Activated naive CD4-positive, alpha-beta T cell treated with anti-CD3 and anti-CD28 coated beads, Interleukin-2, amount 10 ng/mL, durations not matched to agents 7 days and 5 days (primary cell): ENCODE data around the gene ULBP2.
"Not testable (repeated sequence)": the region's sequence is repeated elsewhere in the genome, so short reads cannot be mapped to it uniquely, and the experiment has no call there.

Source experiments
- CTCF ChIA-PET: fragments of 350-600 bp; sonication (Branson Sonifier 250); formaldehyde crosslinking; loops from one replicate; lab custom pipeline; 2021; ENCODE audit warnings: antibody characterized with exemption; lab: Charles Lee
- DNase-seq: peaks from one replicate; pipeline ENCODE4 v3.0.0-alpha.2; 2020
- H3K27ac Mint-ChIP-seq: one replicate; pipeline ENCODE4 v1.8.0; 2021; ENCODE audit warnings: mild to moderate bottlenecking, moderate library complexity, mixed read lengths
- H3K27me3 Mint-ChIP-seq: one replicate; pipeline ENCODE4 v1.8.0; 2021; ENCODE audit warnings: mild to moderate bottlenecking, mixed read lengths
- H3K36me3 Mint-ChIP-seq: one replicate; pipeline ENCODE4 v1.8.0; 2021; ENCODE audit warnings: mixed read lengths
- H3K4me1 Mint-ChIP-seq: one replicate; pipeline ENCODE4 v1.8.0; 2021; ENCODE audit warnings: mixed read lengths
- H3K4me3 Mint-ChIP-seq: one replicate; pipeline ENCODE4 v1.8.0; 2021; ENCODE audit warnings: mild to moderate bottlenecking, moderate library complexity, mixed read lengths
- H3K9me3 Mint-ChIP-seq: one replicate; pipeline ENCODE4 v1.8.0; 2021; ENCODE audit warnings: mixed read lengths

Gene ULBP2

GRCh38 chr6:149967999-149968398 is 26.2 kb downstream of the ULBP2 start:
- H3K36me3 Mint-ChIP-seq, H3K9me3 Mint-ChIP-seq, H3K27ac Mint-ChIP-seq, H3K4me3 Mint-ChIP-seq, DNase-seq, CTCF ChIA-PET: not testable (repeated sequence)
- H3K4me1 Mint-ChIP-seq, result peaks cover 28% of the 10 kb centered on the region
- H3K27me3 Mint-ChIP-seq, result peaks cover 92% of the 10 kb centered on the region

GRCh38 chr6:149968909-149969308 is 27.1 kb downstream of the ULBP2 start:
- H3K4me3 Mint-ChIP-seq, H3K27ac Mint-ChIP-seq, CTCF ChIA-PET, H3K36me3 Mint-ChIP-seq, DNase-seq, H3K9me3 Mint-ChIP-seq: not testable (repeated sequence)
- Mint-ChIP-seq H3K27me3 (peaks cover 87% of the 10 kb centered on the region), H3K4me1 (peaks cover 19% of the 10 kb centered on the region)

- H3K27me3 Mint-ChIP-seq, result peaks cover 87% of the 10 kb centered on the region
- H3K9me3 Mint-ChIP-seq, result no peaks in the 10 kb centered on the region
- H3K36me3 Mint-ChIP-seq, result no peaks in the 10 kb centered on the region
- DNase-seq, result no peak
- H3K4me3 Mint-ChIP-seq, result no peak overlapping the region
- CTCF ChIA-PET, result no interaction called here
- H3K4me1 Mint-ChIP-seq, result peaks cover 14% of the 10 kb centered on the region
- H3K27ac Mint-ChIP-seq, result no peak overlapping the region
Observed at GRCh38 chr6:149969635-149970034, 27.8 kb downstream of the ULBP2 start.

GRCh38 chr6:149974394-149974793 is 32.6 kb downstream of the ULBP2 start:
- H3K27ac Mint-ChIP-seq, CTCF ChIA-PET, H3K4me3 Mint-ChIP-seq, H3K36me3 Mint-ChIP-seq, H3K4me1 Mint-ChIP-seq, H3K9me3 Mint-ChIP-seq: not testable (repeated sequence)
- H3K27me3 Mint-ChIP-seq, result peaks cover 85% of the 10 kb centered on the region
- DNase-seq, result peak; percentile 34

DNA sequence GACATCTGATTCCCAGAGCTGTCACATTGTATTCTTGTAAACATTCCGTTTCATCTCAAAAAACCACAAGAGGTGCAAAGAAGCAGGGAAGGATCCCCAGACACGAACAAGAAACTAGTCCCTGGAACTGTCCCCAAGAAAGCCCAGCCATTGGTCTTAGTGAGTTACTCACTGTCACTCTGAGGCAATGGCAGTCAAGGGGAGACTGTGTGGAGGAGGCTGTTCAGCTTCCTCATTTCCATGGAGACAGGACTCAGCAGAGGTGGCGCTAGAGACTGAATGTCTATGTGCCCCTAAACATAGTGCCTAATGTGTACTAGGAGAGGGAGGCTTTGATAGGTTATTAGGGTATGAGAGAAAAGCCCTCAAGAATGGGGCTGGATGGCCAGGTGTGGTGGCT is 33.0 kb downstream of the ULBP2 start:
- peaks cover 82% of the 10 kb centered on the region for H3K27me3 Mint-ChIP-seq
- CTCF ChIA-PET, result no interaction called here

GRCh38 chr6:149975400-149975799 is 33.6 kb downstream of the ULBP2 start:
- Mint-ChIP-seq H3K27ac (no peak overlapping the region), H3K27me3 (peaks cover 76% of the 10 kb centered on the region), H3K4me3 (no peak overlapping the region), H3K36me3 (no peaks in the 10 kb centered on the region), H3K4me1 (peaks cover 2% of the 10 kb centered on the region), H3K9me3 (no peaks in the 10 kb centered on the region)
- CTCF ChIA-PET, result no interaction called here
- DNase-seq, result no peak

More for the DNA sequence above, 33.0 kb downstream of the ULBP2 start:
- DNase-seq, result no peak
- H3K9me3 Mint-ChIP-seq, result no peaks in the 10 kb centered on the region
- no peaks in the 10 kb centered on the region for H3K36me3 Mint-ChIP-seq
- H3K27ac Mint-ChIP-seq, result no peak overlapping the region
- H3K4me3 Mint-ChIP-seq, result no peak overlapping the region
- peaks cover 2% of the 10 kb centered on the region for H3K4me1 Mint-ChIP-seq

DNA sequence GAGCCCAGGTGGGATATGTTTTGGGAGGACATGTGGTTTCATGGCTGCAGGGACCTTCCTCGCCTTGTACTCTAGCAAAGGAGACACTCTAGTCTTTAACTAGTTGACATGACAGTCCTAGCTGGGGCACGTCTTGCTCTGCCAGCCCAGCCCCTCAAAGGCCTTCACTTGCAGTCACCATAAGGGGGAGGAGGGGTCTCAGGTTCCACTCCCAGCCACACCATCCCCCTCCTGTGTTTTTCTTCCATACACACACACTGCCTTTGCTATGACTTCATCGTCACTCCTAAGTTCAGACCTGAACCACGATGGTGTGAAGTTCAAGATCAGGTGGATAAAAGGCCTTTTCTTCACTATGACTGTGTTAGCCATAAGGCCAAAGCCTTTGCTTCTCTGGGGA is 35.4 kb downstream of the ULBP2 start:
- Mint-ChIP-seq H3K9me3 (no peaks in the 10 kb centered on the region), H3K27ac (no peak overlapping the region), H3K36me3 (no peaks in the 10 kb centered on the region), H3K4me3 (no peak overlapping the region), H3K27me3 (peaks cover 78% of the 10 kb centered on the region), H3K4me1 (peaks cover 2% of the 10 kb centered on the region)
- CTCF ChIA-PET, result no interaction called here
- no peak for DNase-seq

- Mint-ChIP-seq H3K9me3 (no peaks in the 10 kb centered on the region), H3K27ac (no peak overlapping the region), H3K27me3 (peaks cover 87% of the 10 kb centered on the region), H3K4me3 (no peak overlapping the region), H3K4me1 (peaks cover 6% of the 10 kb centered on the region), H3K36me3 (no peaks in the 10 kb centered on the region)
- DNase-seq, result no peak
- CTCF ChIA-PET, result no interaction called here
Observed at GRCh38 chr6:149978610-149979009, 36.8 kb downstream of the ULBP2 start.

GRCh38 chr6:149979293-149979692 is 37.5 kb downstream of the ULBP2 start:
- Mint-ChIP-seq H3K4me1 (peaks cover 4% of the 10 kb centered on the region), H3K27ac (no peak overlapping the region), H3K4me3 (no peak overlapping the region), H3K9me3 (no peaks in the 10 kb centered on the region), H3K27me3 (peaks cover 87% of the 10 kb centered on the region), H3K36me3 (no peaks in the 10 kb centered on the region)
- no peak for DNase-seq
- CTCF ChIA-PET, result no interaction called here

- no peak overlapping the region for H3K27ac Mint-ChIP-seq
- peaks cover 4% of the 10 kb centered on the region for H3K4me1 Mint-ChIP-seq
- peaks cover 2% of the 10 kb centered on the region for H3K36me3 Mint-ChIP-seq
Observed at GRCh38 chr6:149983145-149983544, 41.3 kb downstream of the ULBP2 start.

DNA sequence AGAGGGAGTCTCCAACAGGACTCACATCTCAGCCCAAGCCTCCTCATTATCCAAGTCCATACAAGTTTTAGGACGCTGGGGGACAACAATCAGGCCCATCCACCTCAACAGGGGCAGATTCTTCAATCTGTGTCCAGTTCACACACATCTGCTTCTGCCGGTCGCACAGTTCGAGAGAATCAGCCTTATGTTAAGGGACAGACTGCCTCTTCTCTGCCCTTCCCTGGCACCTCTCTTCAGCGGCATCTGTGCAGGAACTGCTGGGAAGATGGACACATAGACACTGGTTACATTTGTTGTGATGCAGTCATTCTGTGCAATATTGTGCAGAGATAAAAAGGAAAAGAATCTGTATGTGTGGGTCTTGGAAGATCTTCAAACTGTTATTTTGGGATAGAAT is 43.0 kb downstream of the ULBP2 start:
- Mint-ChIP-seq H3K4me1 (peaks cover 18% of the 10 kb centered on the region), H3K27me3 (peaks cover 92% of the 10 kb centered on the region), H3K9me3 (peaks cover 8% of the 10 kb centered on the region), H3K4me3 (no peak overlapping the region), H3K27ac (no peak overlapping the region), H3K36me3 (peaks cover 4% of the 10 kb centered on the region)
- DNase-seq, result no peak
- CTCF ChIA-PET, result no interaction called here

More at GRCh38 chr6:149983145-149983544, 41.3 kb downstream of the ULBP2 start:
- no peak overlapping the region for H3K4me3 Mint-ChIP-seq
- DNase-seq, result no peak
- peaks cover 2% of the 10 kb centered on the region for H3K9me3 Mint-ChIP-seq
- CTCF ChIA-PET, result interaction anchor here (0.6 kb wide), 1 partner anchor 24 kb away, joined by 3 read pairs; no protein-coding TSS in a partner anchor
- peaks cover 88% of the 10 kb centered on the region for H3K27me3 Mint-ChIP-seq

DNA sequence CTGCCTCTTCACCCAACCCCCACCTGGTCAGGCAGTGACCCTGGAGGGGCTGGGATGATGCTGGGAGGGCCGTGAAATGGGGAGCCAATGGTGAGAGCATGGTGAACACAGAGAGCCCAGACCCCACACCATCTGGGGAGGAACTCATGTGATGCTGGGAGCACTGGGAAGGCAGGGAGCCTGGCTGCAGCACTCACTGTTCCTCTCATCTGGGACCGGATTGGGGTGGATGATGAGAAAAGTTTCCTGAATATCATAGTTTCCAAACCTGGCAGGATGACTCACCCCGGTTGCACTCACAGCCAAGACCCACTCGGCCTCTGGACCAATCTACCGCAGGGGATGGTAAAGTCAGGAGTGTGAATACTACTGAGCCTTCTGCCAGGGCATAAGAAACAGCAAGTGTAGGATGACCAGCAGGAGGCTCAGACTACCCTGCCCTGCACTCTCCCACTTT is 43.7 kb downstream of the ULBP2 start:
- CTCF ChIA-PET, result no interaction called here
- DNase-seq, result no peak
- Mint-ChIP-seq H3K4me3 (no peak overlapping the region), H3K27me3 (peaks cover 99% of the 10 kb centered on the region), H3K4me1 (peaks cover 26% of the 10 kb centered on the region), H3K36me3 (peaks cover 6% of the 10 kb centered on the region), H3K9me3 (peaks cover 8% of the 10 kb centered on the region), H3K27ac (no peak overlapping the region)

DNA sequence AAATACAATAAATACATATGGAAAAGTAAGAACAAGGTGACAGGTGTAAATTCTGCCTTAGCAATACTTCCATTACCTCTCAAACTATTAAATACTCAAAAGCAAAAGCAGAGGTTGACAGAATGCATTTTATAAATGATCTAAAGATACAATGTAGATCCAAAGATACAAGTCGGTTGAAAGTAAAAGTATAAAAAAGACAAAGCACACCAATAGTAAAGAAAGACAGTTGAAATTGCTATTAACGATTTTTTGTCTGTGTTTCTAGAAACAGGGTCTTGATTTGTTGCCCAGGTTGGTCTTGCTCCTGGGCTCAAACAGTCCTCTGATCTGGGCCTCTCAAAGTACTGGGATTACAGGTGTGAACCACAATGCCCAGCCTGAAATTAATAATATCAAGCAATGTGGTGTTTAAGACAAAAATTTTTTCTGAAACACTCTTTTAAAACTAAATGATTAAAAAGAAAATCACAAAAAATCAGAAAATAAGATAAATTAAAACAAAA is 45.8 kb downstream of the ULBP2 start:
- DNase-seq, result no peak
- Mint-ChIP-seq H3K4me1 (peaks cover 39% of the 10 kb centered on the region), H3K4me3 (no peak overlapping the region), H3K27me3 (peaks cover 99% of the 10 kb centered on the region), H3K9me3 (peaks cover 8% of the 10 kb centered on the region), H3K27ac (no peak overlapping the region), H3K36me3 (peaks cover 6% of the 10 kb centered on the region)
- CTCF ChIA-PET, result no interaction called here

- peaks cover 99% of the 10 kb centered on the region for H3K27me3 Mint-ChIP-seq
- H3K36me3 Mint-ChIP-seq, result peaks cover 6% of the 10 kb centered on the region
- H3K4me3 Mint-ChIP-seq, result no peak overlapping the region
- H3K9me3 Mint-ChIP-seq, result peaks cover 8% of the 10 kb centered on the region
- H3K27ac Mint-ChIP-seq, result no peak overlapping the region
- CTCF ChIA-PET, result no interaction called here
- no peak for DNase-seq
- peaks cover 38% of the 10 kb centered on the region for H3K4me1 Mint-ChIP-seq
Observed at GRCh38 chr6:149988550-149989346, 46.9 kb downstream of the ULBP2 start.

DNA sequence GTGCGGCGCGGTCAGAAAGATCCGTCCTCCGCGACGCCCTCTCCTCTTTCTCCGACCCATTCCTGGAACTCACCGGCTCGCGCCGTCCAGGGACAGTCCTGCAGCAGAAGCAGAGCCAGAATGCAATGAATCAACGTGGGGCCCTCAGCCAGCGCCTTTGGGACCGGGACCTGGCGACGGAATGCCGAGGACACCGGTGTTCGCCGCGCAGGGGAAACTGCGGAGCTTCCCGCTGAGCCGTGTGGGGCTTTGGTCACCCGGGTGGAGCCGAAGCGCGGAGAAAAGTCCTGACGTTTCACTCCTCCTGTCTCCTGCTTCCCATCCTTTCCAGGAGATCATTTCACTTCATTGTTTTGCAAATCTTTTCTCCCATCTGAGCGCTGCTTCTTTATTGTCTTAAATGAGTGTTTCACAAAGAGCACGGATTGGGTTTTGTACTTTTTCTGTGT is 48.4 kb downstream of the ULBP2 start:
- H3K9me3 Mint-ChIP-seq, result peaks cover 8% of the 10 kb centered on the region
- CTCF ChIA-PET, result no interaction called here
- peak overlapping the region; percentile 68 for H3K4me3 Mint-ChIP-seq
- DNase-seq, result no peak
- peaks cover 6% of the 10 kb centered on the region for H3K36me3 Mint-ChIP-seq
- peaks cover 38% of the 10 kb centered on the region for H3K4me1 Mint-ChIP-seq
- peak overlapping the region; percentile 4 for H3K27ac Mint-ChIP-seq
- peaks cover 99% of the 10 kb centered on the region for H3K27me3 Mint-ChIP-seq
